Pancreas (tissue), 10 donors: ENCODE results near the gene CLCN2. TPM values are rescaled to one million over a fixed set of nuclear protein-coding genes. Genes with fewer than 3 reads are reported as not detected.

Experiments
- ATAC-seq, 4 donors: fragments of 200-7000 bp; cut with Tn5 transposase; one replicate each; pipeline versions ENCODE4 v1.8.0 to v1.9.1; 2020; ENCODE audit warnings: mild to moderate bottlenecking in 4 of 4, moderate library complexity in 4 of 4
- DNase-seq, 6 donors: peaks; one replicate each; pipeline ENCODE4 v3.0.0-alpha.2; 2020
- FAIRE-seq: peaks from 2 replicates; lab custom pipeline; 2012; peaks lifted over from hg19 to GRCh38; lab: Jason Lieb, UNC
- H3K27ac ChIP-seq, 4 donors: fragments of 200-600 bp; sonication (generic); 1 replicate in 3 of 4; 2 replicates in 1 of 4; pipeline versions ENCODE4 v1.5.0 to v1.8.0; 2020
- H3K27me3 ChIP-seq, 4 donors: fragments of 200-600 bp; one replicate each; pipeline ENCODE4 v1.8.0; 2021
- H3K36me3 ChIP-seq, 3 donors: fragments of 200-600 bp; sonication (generic) in 1 of 3; one replicate each; pipeline versions ENCODE4 v1.5.0 to v1.8.0; 2020 to 2021
- H3K4me1 ChIP-seq, 3 donors: fragments of 200-600 bp; one replicate each; pipeline ENCODE4 v1.8.0; 2021
- H3K4me3 ChIP-seq, 4 donors: fragments of 200-600 bp; sonication (generic) in 2 of 4; one replicate each; pipeline versions ENCODE4 v1.5.0 to v1.8.0; 2020 to 2021
- H3K9me3 ChIP-seq, 4 donors: fragments of 200-600 bp; one replicate each; pipeline ENCODE4 v1.8.0; 2021
- WGBS, 2 donors: extraction: QIAGEN DNeasy Blood & Tissue Kit; methylation state at CpG; one replicate each; pipeline ENCODE4 v1.1.7; 2013; 5-methylcytosine and 5-hydroxymethylcytosine counted together
- intact Hi-C, 3 donors: fragments of 100-400 bp; cut with DNase I; formaldehyde crosslinking; loops; one replicate each; pipeline versions ENCODE4 v1.11.1 to v1.14.2; 2022
- polyA plus RNA-seq, 2 donors: library from polyadenylated mRNA; stranded (reverse); fragments of 200-250 nt; gene quantifications; one replicate each; pipeline ENCODE4 v1.2.3, GENCODE V29; 2013
- total RNA-seq, 6 donors: library from RNA; stranded (reverse); fragmentation: NEBNext Ultra II Directional in 4 of 6; extraction: Animal tissue kit (Norgen Biotek cat#: 25700) in 4 of 6; gene quantifications; one replicate each; pipeline versions ENCODE4 v1.2.1 to v1.2.4, GENCODE V29; 2021 to 2023
- TF ChIP-seq, protein P1 (sequence below), 4 donors: fragments of 200-600 bp; sonication (generic) in 3 of 4; IDR thresholded peaks; one replicate each; pipeline versions ENCODE4 v1.5.0 to v1.8.0; 2021; ENCODE audit warnings: antibody characterized with exemption in 4 of 4
- donor health status: healthy with polysubstance abuse.
- donor health status: DM: no; HTN: no; CAD: no; lungs with moderate emphysema.
- donor health status: DM: no; HTN: no; CAD: no.
- donor health status: control.
- donor health status: control.
- donor health status: Bipolar disorder and iron deficiency.
- donor health status: DM: yes; HTN: yes; CAD: no.
- donor health status: DM: no; HTN: no; CAD: no.
- donor health status: DM: no; HTN: no; CAD: no.
- donor health status: DM: yes; HTN: yes; CAD: no.

CLCN2 gene
- total and polyA plus RNA-seq, 8 donors, result 4.9 to 25.5 (median 7.9) TPM

DNA sequence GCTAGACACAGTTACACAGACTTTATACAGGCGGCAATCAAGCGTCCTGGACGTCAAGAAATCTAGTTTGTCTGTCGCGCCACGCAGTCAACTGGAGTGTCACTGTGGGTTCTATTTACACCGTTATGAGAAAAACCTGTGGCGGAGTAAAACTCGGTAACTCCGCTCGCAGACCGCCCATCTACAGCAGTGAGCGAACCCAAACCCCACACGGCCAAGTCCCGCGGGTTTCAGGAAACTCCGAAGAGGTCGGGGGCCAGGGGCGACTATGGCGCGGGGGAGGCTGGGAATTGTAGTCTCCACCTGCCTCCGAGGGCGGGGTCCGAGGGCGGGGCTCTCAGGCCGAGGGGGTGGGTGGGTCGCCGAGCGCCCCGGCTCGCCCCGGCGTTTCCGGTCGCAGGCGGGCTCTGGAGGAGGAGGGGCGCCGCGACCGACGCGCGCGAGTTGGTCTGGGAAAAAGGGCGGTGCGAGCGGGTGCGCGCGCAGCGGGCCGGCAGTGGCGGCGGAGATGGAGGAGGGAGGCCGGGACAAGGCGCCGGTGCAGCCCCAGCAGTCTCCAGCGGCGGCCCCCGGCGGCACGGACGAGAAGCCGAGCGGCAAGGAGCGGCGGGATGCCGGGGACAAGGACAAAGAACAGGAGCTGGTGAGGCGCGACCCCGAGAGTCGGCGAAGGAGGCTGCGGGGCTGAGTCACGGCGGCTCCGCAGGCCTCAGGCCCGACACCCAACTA lies 62.5 kb downstream of the CLCN2 start, which contains the start of gene PSMD2:
PSMD2 (plus strand) TSS at position 483 of the 729 bp plus-strand sequence; CDS start at position 509, 26 bp downstream.
- peaks cover 0 to 36% (median 29%) of the 10 kb centered on the region in 3 donors for H3K36me3 ChIP-seq
- FAIRE-seq, result no peak
- TF ChIP-seq, protein P1, sequence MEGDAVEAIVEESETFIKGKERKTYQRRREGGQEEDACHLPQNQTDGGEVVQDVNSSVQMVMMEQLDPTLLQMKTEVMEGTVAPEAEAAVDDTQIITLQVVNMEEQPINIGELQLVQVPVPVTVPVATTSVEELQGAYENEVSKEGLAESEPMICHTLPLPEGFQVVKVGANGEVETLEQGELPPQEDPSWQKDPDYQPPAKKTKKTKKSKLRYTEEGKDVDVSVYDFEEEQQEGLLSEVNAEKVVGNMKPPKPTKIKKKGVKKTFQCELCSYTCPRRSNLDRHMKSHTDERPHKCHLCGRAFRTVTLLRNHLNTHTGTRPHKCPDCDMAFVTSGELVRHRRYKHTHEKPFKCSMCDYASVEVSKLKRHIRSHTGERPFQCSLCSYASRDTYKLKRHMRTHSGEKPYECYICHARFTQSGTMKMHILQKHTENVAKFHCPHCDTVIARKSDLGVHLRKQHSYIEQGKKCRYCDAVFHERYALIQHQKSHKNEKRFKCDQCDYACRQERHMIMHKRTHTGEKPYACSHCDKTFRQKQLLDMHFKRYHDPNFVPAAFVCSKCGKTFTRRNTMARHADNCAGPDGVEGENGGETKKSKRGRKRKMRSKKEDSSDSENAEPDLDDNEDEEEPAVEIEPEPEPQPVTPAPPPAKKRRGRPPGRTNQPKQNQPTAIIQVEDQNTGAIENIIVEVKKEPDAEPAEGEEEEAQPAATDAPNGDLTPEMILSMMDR (IDR thresholded peaks at IDR 0.05), result no peak
- peak; percentile 98 to 99 (median 98) for DNase-seq
- no peaks in the 10 kb centered on the region for H3K9me3 ChIP-seq
- H3K27me3 ChIP-seq, result no peaks in the 10 kb centered on the region
- H3K4me3 ChIP-seq, result peak within 1 kb of the TSS; percentile 82 to 92 (median 84)
- ATAC-seq, result peak; percentile 95 to 98 (median 96)
- H3K27ac ChIP-seq, result peak within 1 kb of the TSS; percentile 72 to 86 (median 79)
- peaks cover 8 to 18% (median 10%) of the 10 kb centered on the region in 3 donors for H3K4me1 ChIP-seq
- intact Hi-C loops, result no loop called here
- 0 to 1% methylated on average over 69 to 78 of the region's 78 CpGs for WGBS, 2 donors

DNA sequence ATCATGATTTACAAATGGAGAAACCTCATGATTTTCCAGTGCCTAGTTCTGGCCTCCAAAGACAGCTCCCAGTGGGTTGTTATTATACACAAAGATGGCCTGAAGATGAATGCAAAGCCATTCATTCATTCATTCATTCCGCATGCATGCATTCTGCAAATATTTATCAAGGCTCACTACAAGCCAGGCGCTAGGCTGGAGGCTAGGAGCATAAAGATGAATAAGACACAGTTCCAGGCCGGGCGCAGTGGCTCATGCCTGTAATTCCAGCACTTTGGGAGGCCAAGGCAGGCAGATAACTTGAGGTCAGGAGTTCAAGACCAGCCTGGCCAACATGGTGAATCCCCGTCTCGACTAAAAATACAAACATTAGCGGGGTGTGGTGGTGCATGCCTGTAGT lies 64.8 kb downstream of the CLCN2 start:
- FAIRE-seq (no peak), DNase-seq (no peak), ATAC-seq (no peak)
- intact Hi-C loops, result no loop called here
- Histone ChIP-seq H3K27me3 (no peaks in the 10 kb centered on the region), H3K4me1 (peaks cover 8 to 18% (median 10%) of the 10 kb centered on the region in 3 donors), H3K36me3 (peaks cover 0 to 13% (median 7%) of the 10 kb centered on the region in 3 donors), H3K27ac (no peak overlapping the region), H3K4me3 (no peak overlapping the region), H3K9me3 (no peaks in the 10 kb centered on the region)
- TF ChIP-seq, protein P1 (IDR thresholded peaks at IDR 0.05), result no peak
- WGBS, 2 donors, result 65 to 68% methylated on average over 7 of the region's 7 CpGs

Other genes with a start within 250 kb of the CLCN2 start
- gene EIF2B5, start 226.2 kb downstream of the CLCN2 start, total RNA-seq, result 10 to 100 TPM; 12.4 to 23.6 (median 17.1) TPM
- gene EIF2B5, start 226.2 kb downstream of the CLCN2 start, polyA plus RNA-seq, result 10 to 100 TPM; 32.1 to 53.3 TPM
- gene DVL3, start 206.2 kb downstream of the CLCN2 start, total RNA-seq, result 10 to 100 TPM; 31.0 to 44.9 (median 35.1) TPM
- 10 to 100 TPM; 47.5 to 53.8 TPM for gene DVL3, start 206.2 kb downstream of the CLCN2 start, polyA plus RNA-seq
- gene AP2M1, start 186.8 kb downstream of the CLCN2 start, total RNA-seq, result 100 to 1,000 TPM in 1 of 6 donors, 10 to 100 TPM in 5; 67.8 to 136 (median 81.8) TPM
- gene AP2M1, start 186.8 kb downstream of the CLCN2 start, polyA plus RNA-seq, result 100 to 1,000 TPM in 1 of 2 donors, 10 to 100 TPM in 1; 69.3 to 113 TPM
- 10 to 100 TPM; 31.7 to 49.4 (median 37.7) TPM for gene ABCF3, start 175.4 kb downstream of the CLCN2 start, total RNA-seq
- gene ABCF3, start 175.4 kb downstream of the CLCN2 start, polyA plus RNA-seq, result 10 to 100 TPM; 79.7 to 92.1 TPM
- gene VWA5B2, start 132.0 kb downstream of the CLCN2 start, total RNA-seq, result 1 to 10 TPM; 1.2 to 7.9 (median 4.5) TPM
- 100 to 1,000 TPM in 1 of 2 donors, 10 to 100 TPM in 1; 30.3 to 105 TPM for gene VWA5B2, start 132.0 kb downstream of the CLCN2 start, polyA plus RNA-seq
- 10 to 100 TPM; 14.1 to 25.7 (median 21.7) TPM for gene ALG3, start 112.6 kb downstream of the CLCN2 start, total RNA-seq
- 10 to 100 TPM; 26.2 to 26.5 TPM for gene ALG3, start 112.6 kb downstream of the CLCN2 start, polyA plus RNA-seq
- gene EEF1AKMT4, start 111.9 kb downstream of the CLCN2 start, total RNA-seq, result 1 to 10 TPM; 1.9 to 5.3 (median 3.1) TPM
- 1 to 10 TPM; 1.8 to 3.1 TPM for gene EEF1AKMT4, start 111.9 kb downstream of the CLCN2 start, polyA plus RNA-seq
- gene CAMK2N2, start 100.1 kb downstream of the CLCN2 start, total RNA-seq, result 10 to 100 TPM in 5 of 6 donors, 1 to 10 TPM in 1; 7.5 to 33.7 (median 19.4) TPM
- 10 to 100 TPM; 13.8 to 14.8 TPM for gene CAMK2N2, start 100.1 kb downstream of the CLCN2 start, polyA plus RNA-seq
- 10 to 100 TPM in 1 of 6 donors, 1 to 10 TPM in 5; 6.3 to 12.1 (median 8.8) TPM for gene ECE2, start 85.6 kb downstream of the CLCN2 start, total RNA-seq
- 10 to 100 TPM in 1 of 2 donors, 1 to 10 TPM in 1; 7.7 to 25.4 TPM for gene ECE2, start 85.6 kb downstream of the CLCN2 start, polyA plus RNA-seq
- gene PSMD2, start 62.4 kb downstream of the CLCN2 start, total RNA-seq, result 10 to 100 TPM; 38.4 to 89.6 (median 54.1) TPM
- gene PSMD2, start 62.4 kb downstream of the CLCN2 start, polyA plus RNA-seq, result 10 to 100 TPM; 39.1 to 78.7 TPM
- 100 to 1,000 TPM; 118 to 207 (median 178) TPM for gene EIF4G1, start 47.0 kb downstream of the CLCN2 start, total RNA-seq
- 100 to 1,000 TPM; 159 to 163 TPM for gene EIF4G1, start 47.0 kb downstream of the CLCN2 start, polyA plus RNA-seq
- 1 to 10 TPM; 4.0 to 7.9 (median 6.4) TPM for gene FAM131A, start 24.0 kb downstream of the CLCN2 start, total RNA-seq
- 10 to 100 TPM; 12.7 to 22.5 TPM for gene FAM131A, start 24.0 kb downstream of the CLCN2 start, polyA plus RNA-seq
- gene POLR2H, start 105 bp upstream of the CLCN2 start, total RNA-seq, result 10 to 100 TPM; 19.7 to 38.2 (median 25.7) TPM
- 100 to 1,000 TPM in 1 of 2 donors, 10 to 100 TPM in 1; 98.0 to 116 TPM for gene POLR2H, start 105 bp upstream of the CLCN2 start, polyA plus RNA-seq
- under 1 TPM in 5 of 6 donors, not detected in 1; 0.28 to 0.72 (median 0.54) TPM for gene THPO, start 16.6 kb upstream of the CLCN2 start, total RNA-seq
- 1 to 10 TPM in 1 of 2 donors, under 1 TPM in 1; 0.40 to 1.3 TPM for gene THPO, start 16.6 kb upstream of the CLCN2 start, polyA plus RNA-seq
- 10 to 100 TPM; 11.0 to 31.4 (median 17.3) TPM for gene CHRD, start 18.4 kb upstream of the CLCN2 start, total RNA-seq
- 10 to 100 TPM; 23.3 to 96.7 TPM for gene CHRD, start 18.4 kb upstream of the CLCN2 start, polyA plus RNA-seq
- 10 to 100 TPM in 4 of 6 donors, 1 to 10 TPM in 2; 5.8 to 17.3 (median 13.2) TPM for gene EPHB3, start 200.2 kb upstream of the CLCN2 start, total RNA-seq
- gene EPHB3, start 200.2 kb upstream of the CLCN2 start, polyA plus RNA-seq, result 10 to 100 TPM; 11.7 to 13.3 TPM